RWPE1 (cell line): ENCODE measurements around the gene DPH6.
"Not testable (repeated sequence)": the region's sequence is repeated elsewhere in the genome, so short reads cannot be mapped to it uniquely, and the experiment has no call there.

Source experiments
- CTCF ChIA-PET: fragments of 350-600 bp; sonication (Branson Sonifier 250); formaldehyde crosslinking; extraction: SDS; loops from one replicate; lab custom pipeline; 2021; lab: Yijun Ruan, JAX
- POLR2A ChIA-PET: fragments of 400-600 bp; formaldehyde crosslinking; extraction: SDS; loops from one replicate; lab custom pipeline; 2020; ENCODE audit warnings: antibody characterized with exemption; ENCODE audit not compliant: low non-redundant PET; lab: Yijun Ruan, JAX
- DNase-seq: peaks from one replicate; pipeline ENCODE4 v3.0.0; 2012; ENCODE audit warnings: low spot score
- H3K27ac ChIP-seq: fragments of 450-650 bp; 2 replicates; pipeline ENCODE4 v1.5.1; 2017
- TF ChIP-seq, protein P1 (sequence below): fragments of 450-650 bp; conservative IDR thresholded peaks from 2 replicates; pipeline ENCODE4 v1.5.1; 2017; ENCODE audit warnings: low read depth, mild to moderate bottlenecking

Gene DPH6

DNA sequence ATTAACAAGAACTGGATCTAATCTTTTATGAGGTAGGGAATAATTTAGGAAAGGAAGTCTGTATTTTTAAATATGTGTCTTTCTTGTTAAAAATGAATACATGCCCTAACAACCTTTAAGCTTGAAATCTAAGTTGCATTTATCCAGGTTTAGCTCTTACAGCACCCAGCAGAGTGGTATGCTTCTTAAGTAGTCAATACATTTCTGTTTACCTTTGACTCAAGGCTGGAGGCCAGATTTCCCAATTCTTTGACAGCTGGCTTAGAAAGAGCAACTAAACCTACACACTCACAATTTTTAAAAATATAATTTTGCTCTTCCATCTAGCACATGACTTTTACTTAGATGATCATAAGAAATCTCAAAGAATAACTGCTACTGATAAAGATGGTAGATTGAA, 148.9 kb downstream of the DPH6 start:
- H3K27ac ChIP-seq: no peak overlapping the region
- no peak for DNase-seq
- ChIA-PET CTCF (no interaction called here), POLR2A (no interaction called here)
- TF ChIP-seq, protein P1, sequence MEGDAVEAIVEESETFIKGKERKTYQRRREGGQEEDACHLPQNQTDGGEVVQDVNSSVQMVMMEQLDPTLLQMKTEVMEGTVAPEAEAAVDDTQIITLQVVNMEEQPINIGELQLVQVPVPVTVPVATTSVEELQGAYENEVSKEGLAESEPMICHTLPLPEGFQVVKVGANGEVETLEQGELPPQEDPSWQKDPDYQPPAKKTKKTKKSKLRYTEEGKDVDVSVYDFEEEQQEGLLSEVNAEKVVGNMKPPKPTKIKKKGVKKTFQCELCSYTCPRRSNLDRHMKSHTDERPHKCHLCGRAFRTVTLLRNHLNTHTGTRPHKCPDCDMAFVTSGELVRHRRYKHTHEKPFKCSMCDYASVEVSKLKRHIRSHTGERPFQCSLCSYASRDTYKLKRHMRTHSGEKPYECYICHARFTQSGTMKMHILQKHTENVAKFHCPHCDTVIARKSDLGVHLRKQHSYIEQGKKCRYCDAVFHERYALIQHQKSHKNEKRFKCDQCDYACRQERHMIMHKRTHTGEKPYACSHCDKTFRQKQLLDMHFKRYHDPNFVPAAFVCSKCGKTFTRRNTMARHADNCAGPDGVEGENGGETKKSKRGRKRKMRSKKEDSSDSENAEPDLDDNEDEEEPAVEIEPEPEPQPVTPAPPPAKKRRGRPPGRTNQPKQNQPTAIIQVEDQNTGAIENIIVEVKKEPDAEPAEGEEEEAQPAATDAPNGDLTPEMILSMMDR: no peak

DNA sequence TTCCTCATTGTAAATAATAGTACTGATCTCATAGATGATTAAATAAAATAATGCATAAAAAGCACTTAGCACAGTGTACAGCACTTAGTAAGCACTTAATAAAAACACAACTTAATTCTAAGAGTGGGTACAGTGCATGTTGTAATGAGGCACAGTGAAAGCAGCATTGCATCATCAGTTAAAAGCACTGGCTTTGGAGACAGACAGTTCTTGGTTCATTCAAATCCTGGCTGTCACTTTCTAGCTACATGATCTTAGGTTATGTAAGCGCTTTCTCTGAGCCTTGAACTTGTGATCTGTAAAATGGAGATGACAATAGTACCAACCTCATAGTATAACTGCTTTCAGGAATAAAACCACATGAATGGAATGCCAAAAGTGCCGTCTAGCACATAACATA, 151.5 kb downstream of the DPH6 start:
- POLR2A ChIA-PET: interaction anchor here (0.5 kb wide), 1 partner anchor 1371 kb away, joined by 4 read pairs; no protein-coding TSS in a partner anchor
- no peak for DNase-seq

DNA sequence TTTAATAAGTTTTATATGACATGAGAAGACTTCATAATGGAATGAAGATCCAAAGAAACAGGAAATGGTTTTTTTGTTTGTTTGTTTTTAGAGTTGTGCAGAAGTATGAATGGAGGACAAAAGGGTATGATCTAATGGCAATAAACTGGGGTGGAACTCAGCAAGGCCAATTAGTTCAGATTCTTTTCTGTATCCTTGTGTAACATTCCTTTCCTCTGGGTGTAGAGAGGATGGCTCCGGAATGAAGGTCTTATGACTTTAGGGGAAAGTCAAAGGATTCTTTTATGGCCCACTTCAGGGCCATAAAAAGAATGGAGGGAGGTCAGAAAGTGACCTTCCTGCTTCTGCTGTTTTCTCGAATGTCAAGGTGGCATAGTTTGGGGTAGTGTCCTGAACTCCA, 152.6 kb downstream of the DPH6 start:
- CTCF ChIA-PET: no interaction called here

More for the DNA sequence above, 151.5 kb downstream of the DPH6 start:
- CTCF ChIA-PET: no interaction called here
- TF ChIP-seq, protein P1: no peak
- H3K27ac ChIP-seq: no peak overlapping the region

DNA sequence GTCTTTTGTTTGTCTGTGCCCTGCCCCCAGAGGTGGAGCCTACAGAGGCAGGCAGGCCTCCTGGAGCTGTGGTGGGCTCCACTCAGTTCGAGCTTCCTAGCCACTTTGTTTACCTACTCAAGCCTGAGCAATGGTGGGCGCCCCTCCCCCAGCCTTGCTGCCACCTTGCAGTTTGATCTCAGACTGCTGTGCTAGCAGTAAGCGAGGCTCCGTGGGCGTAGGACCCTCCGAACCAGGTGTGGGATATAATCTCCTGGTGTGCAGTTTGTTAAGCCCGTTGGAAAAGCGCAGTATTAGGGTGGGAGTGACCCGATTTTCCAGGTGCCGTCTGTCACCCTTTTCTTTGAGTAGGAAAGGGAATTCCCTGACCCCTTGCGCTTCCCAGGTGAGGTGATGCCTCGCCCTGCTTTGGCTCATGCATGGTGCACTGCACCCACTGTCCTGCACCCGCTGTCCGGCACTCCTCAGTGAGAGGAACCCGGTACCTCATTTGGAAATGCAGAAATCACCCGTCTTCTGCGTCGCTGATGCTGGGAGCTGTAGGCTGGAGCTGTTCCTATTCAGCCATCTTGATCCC, 154.5 kb downstream of the DPH6 start:
- DNase-seq, H3K27ac ChIP-seq, CTCF ChIA-PET, POLR2A ChIA-PET: not testable (repeated sequence)

More for the DNA sequence above, 152.6 kb downstream of the DPH6 start:
- POLR2A ChIA-PET: no interaction called here
- DNase-seq: no peak
- TF ChIP-seq, protein P1: no peak
- H3K27ac ChIP-seq: no peak overlapping the region

DNA sequence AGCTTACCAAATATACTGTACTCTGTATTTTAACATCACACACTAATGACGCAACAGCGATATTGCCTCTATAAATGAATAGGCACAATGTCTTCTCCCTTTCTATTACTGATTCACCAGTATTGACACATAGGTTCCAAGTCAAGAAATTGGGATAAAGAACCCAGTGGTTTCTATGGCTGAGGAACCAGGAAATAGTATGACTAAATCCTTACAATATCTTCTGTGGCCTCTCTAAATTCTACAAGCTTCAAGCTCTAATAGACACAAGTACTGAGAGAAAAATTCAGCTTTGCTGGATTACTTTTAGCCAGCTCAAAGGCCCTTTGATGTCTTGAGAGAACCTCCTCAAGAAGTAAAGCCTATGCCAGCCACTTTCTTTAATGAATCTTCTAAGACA, 162.5 kb downstream of the DPH6 start:
- ChIA-PET CTCF (interaction anchor here (0.7 kb wide), 1 partner anchor 244 kb away, joined by 3 read pairs; no protein-coding TSS in a partner anchor), POLR2A (no interaction called here)
- TF ChIP-seq, protein P1: no peak

DNA sequence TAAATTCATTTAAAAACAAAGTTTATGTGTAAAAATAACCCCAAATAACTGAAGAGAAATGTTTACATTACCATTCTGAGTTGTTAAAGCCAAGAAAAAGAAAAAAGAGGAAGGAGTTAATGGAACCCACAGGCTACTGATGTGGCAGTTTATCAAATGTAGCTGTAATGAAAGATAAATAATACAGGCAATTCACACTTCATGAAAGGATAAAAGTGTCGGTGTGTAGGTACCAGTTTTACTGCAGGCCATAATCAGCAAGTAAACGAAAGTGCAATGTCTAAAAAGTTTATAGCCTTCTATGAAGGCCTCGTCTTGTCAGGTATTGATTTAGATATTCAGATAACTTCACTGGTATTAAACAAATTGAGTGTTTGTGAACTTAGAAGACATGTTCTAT, 164.6 kb downstream of the DPH6 start:
- no peak for DNase-seq
- ChIA-PET POLR2A (no interaction called here), CTCF (no interaction called here)
- no peak overlapping the region for H3K27ac ChIP-seq
- TF ChIP-seq, protein P1: no peak

More for the DNA sequence above, 162.5 kb downstream of the DPH6 start:
- H3K27ac ChIP-seq: no peak overlapping the region
- no peak for DNase-seq

DNA sequence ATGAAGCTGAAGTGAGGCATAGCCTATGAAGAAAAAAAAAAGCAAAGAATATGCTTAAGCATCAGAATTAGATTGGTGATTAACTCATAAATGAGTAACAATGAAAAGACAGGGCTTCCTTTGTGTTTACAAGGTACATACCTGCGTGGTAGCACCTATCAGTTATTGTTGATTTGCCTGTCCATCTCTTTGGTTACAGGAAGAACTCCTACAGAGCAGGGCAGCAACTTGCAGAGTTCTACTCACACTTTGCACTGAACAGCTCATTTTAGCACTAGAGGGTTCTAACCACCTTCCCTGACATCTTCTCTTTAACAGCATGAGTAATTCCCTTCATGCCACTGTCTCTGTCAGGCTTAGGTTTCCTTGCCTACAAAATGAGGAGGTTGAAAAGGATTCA, 166.0 kb downstream of the DPH6 start:
- ChIA-PET CTCF (no interaction called here), POLR2A (no interaction called here)
- DNase-seq: no peak
- no peak overlapping the region for H3K27ac ChIP-seq
- TF ChIP-seq, protein P1: no peak

DNA sequence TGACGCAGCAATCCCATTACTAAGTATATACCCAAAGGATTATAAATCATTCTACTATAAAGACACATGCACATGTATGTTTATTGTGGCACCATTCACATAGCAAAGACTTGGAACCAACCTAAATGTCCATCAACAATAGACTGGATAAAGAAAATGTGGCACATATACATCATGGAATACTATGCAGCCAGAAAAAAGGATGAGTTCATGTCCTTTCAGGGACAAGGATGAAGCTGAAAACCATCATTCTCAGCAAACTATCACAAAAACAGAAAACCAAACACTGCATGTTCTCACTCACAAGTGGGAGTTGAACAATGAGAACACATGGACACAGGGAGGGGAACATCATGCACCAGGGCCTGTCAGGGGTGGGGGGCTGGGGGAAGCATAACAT, 167.5 kb downstream of the DPH6 start:
- POLR2A ChIA-PET, CTCF ChIA-PET: not testable (repeated sequence)

More for the DNA sequence above, 167.5 kb downstream of the DPH6 start:
- H3K27ac ChIP-seq, DNase-seq: not testable (repeated sequence)
